ENCODE data around the gene MAPK1.

- TF ChIP-seq ZNF585B (tag by site-specific recombination; IDR thresholded peaks at IDR 0.05) (no peak), ZNF175 (tag by site-specific recombination; IDR thresholded peaks at IDR 0.05) (no peak), KLF7 (tag by site-specific recombination; IDR thresholded peaks at IDR 0.05; ENCODE audit: borderline replicate concordance) (no peak), ZNF132 (tag by site-specific recombination; IDR thresholded peaks at IDR 0.05; ENCODE audit: borderline replicate concordance) (no peak), CTCF (tag by site-specific recombination; IDR thresholded peaks at IDR 0.05) (no peak), ZNF48 (tag by site-specific recombination; IDR thresholded peaks at IDR 0.05) (no peak), ZNF416 (tag by site-specific recombination; IDR thresholded peaks at IDR 0.05) (no peak), ZNF274 (IDR thresholded peaks at IDR 0.05; ENCODE audit: low read length) (no peak), ZNF274 (tag by site-specific recombination; IDR thresholded peaks at IDR 0.05; ENCODE audit: borderline replicate concordance) (no peak), BCL11A (tag by site-specific recombination; IDR thresholded peaks at IDR 0.05; ENCODE audit: low read depth) (no peak)
- TF ChIP-seq, protein P1, sequence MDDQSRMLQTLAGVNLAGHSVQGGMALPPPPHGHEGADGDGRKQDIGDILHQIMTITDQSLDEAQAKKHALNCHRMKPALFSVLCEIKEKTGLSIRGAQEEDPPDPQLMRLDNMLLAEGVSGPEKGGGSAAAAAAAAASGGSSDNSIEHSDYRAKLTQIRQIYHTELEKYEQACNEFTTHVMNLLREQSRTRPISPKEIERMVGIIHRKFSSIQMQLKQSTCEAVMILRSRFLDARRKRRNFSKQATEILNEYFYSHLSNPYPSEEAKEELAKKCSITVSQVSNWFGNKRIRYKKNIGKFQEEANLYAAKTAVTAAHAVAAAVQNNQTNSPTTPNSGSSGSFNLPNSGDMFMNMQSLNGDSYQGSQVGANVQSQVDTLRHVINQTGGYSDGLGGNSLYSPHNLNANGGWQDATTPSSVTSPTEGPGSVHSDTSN (CRISPR knock-in tag; IDR thresholded peaks at IDR 0.05), result no peak
- TF ChIP-seq, protein P2, sequence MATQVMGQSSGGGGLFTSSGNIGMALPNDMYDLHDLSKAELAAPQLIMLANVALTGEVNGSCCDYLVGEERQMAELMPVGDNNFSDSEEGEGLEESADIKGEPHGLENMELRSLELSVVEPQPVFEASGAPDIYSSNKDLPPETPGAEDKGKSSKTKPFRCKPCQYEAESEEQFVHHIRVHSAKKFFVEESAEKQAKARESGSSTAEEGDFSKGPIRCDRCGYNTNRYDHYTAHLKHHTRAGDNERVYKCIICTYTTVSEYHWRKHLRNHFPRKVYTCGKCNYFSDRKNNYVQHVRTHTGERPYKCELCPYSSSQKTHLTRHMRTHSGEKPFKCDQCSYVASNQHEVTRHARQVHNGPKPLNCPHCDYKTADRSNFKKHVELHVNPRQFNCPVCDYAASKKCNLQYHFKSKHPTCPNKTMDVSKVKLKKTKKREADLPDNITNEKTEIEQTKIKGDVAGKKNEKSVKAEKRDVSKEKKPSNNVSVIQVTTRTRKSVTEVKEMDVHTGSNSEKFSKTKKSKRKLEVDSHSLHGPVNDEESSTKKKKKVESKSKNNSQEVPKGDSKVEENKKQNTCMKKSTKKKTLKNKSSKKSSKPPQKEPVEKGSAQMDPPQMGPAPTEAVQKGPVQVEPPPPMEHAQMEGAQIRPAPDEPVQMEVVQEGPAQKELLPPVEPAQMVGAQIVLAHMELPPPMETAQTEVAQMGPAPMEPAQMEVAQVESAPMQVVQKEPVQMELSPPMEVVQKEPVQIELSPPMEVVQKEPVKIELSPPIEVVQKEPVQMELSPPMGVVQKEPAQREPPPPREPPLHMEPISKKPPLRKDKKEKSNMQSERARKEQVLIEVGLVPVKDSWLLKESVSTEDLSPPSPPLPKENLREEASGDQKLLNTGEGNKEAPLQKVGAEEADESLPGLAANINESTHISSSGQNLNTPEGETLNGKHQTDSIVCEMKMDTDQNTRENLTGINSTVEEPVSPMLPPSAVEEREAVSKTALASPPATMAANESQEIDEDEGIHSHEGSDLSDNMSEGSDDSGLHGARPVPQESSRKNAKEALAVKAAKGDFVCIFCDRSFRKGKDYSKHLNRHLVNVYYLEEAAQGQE (tag by site-specific recombination; IDR thresholded peaks at IDR 0.05), result no peak
- TF ChIP-seq, protein P3, sequence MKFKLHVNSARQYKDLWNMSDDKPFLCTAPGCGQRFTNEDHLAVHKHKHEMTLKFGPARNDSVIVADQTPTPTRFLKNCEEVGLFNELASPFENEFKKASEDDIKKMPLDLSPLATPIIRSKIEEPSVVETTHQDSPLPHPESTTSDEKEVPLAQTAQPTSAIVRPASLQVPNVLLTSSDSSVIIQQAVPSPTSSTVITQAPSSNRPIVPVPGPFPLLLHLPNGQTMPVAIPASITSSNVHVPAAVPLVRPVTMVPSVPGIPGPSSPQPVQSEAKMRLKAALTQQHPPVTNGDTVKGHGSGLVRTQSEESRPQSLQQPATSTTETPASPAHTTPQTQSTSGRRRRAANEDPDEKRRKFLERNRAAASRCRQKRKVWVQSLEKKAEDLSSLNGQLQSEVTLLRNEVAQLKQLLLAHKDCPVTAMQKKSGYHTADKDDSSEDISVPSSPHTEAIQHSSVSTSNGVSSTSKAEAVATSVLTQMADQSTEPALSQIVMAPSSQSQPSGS (tag by site-specific recombination; IDR thresholded peaks at IDR 0.05; ENCODE audit: low read depth), result no peak
- TF ChIP-seq, protein P4, sequence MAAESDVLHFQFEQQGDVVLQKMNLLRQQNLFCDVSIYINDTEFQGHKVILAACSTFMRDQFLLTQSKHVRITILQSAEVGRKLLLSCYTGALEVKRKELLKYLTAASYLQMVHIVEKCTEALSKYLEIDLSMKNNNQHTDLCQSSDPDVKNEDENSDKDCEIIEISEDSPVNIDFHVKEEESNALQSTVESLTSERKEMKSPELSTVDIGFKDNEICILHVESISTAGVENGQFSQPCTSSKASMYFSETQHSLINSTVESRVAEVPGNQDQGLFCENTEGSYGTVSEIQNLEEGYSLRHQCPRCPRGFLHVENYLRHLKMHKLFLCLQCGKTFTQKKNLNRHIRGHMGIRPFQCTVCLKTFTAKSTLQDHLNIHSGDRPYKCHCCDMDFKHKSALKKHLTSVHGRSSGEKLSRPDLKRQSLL (tag by site-specific recombination; IDR thresholded peaks at IDR 0.05), result no peak
These were observed 125.7 kb downstream of the MAPK1 start for GRCh38 chr22:21741790-21742189.

Measured in HEK293 (cell line).